CD4-positive, alpha-beta T cell treated with Interleukin-12 subunit alpha and Interleukin-12 subunit beta, for 1 hour (primary cell): ENCODE data around the gene PLCG2.
A peak's percentile ranks its signal among the peaks of the same experiment; 100 is the strongest.

Experiments
- DNase-seq: peaks from one replicate; pipeline ENCODE4 v3.0.0-alpha.2; 2020

Gene PLCG2

DNA sequence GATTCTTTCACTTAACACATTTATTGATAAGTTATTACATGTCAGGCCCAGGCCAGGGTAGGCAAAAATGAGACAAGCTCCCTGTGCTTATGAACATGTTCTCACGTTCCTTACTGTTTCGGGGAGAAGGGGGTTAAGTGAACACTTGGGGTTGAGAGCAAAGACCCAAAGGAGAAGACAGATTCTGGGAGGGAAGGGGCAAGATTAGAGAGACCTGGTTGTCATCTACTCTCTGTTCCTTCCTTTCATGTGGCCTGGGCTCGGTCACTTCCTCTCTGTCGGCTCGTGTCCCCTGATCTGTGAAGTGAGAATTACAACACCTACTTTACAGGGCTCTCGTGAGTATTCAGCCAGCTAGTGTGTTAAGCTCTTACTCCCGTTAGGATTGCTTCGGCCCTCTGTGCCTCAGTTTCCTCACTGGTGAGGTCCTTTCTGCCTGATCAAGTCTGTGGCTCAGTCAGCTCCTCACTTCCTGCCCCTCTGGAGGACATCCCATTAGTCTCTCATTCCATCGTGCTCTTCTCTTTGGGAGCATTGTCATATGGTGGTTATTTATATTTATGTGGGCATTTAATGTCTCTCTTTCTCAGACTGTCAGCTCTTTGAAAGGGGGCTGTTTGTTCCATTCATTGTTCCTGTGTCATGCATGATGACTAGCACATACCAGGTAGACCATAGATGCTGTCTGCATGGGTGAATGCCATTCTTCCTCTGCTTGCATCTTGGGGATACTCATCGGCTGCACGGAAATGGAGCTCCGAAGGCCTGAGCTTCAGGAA lies 38.9 kb downstream of the PLCG2 start:
- peak; percentile 47 for DNase-seq

DNA sequence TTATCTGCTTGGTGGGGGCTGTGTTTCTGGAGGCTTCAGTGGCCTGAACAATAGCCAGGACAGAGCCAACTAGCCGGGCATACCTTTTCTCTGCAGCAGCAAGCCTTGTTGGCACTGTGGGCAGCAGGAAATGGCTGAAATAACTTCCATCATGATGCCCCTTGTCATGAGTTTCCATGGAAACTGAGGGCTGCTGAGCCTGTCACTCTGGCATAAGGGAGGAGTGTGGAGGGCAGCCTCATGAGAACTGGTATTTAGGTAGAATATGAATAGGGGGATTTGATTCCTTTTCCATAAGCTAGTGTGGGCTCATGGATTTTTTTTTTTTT lies 39.4 kb downstream of the PLCG2 start:
- no peak for DNase-seq

DNA sequence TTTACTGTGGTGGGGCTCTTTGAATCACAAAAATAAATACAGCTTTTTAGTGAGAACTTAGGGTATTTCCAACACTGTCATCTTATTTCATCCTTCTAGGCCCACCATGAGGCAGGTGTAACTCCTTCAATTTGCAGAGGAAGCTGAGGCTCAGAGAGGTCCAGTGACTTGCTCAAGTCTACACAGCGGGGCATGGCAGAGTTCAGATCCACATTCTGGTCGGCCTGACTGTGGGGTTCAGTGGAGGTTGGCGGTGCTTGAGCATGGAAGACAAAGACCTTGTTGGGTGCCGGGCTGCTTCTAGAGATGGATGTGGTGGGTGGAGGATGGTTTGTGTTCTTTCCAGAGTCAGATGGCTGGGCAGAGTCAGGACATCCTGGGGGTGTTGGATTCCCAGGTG lies 39.8 kb downstream of the PLCG2 start:
- no peak for DNase-seq

DNA sequence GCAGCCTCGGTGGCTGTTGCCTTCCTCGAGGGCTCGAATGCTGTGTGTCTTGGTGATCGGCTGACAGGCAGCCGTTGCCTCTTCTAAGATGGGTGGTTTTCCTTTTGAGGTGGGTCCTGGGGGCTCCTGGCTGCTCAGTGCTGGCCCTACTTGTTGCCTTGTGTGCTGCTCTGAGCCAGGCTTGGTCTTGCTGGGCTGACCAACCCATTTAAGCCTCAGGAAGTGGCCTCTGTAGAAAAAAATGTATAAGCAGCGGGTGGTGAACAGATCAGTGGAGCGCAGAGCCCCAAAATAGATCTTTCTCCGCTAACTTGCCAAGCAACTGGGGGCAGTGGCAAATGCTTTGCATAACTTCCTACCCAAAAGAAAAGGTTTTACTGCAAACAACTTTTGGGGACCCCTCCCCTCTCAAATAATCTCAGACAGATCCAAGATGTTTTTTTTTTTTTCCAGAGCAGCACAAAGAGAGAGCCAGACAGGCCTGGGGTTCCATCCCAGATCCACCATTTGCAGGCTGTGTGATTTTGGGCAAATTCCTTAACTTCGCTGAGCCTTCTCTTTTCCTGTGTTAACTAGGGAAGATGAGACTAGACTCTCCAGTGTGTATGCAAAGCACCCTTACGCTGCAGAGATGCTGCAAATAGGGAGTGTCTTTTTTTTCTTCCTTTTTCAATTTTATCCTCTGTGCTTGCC lies 42.5 kb downstream of the PLCG2 start:
- DNase-seq = no peak

DNA sequence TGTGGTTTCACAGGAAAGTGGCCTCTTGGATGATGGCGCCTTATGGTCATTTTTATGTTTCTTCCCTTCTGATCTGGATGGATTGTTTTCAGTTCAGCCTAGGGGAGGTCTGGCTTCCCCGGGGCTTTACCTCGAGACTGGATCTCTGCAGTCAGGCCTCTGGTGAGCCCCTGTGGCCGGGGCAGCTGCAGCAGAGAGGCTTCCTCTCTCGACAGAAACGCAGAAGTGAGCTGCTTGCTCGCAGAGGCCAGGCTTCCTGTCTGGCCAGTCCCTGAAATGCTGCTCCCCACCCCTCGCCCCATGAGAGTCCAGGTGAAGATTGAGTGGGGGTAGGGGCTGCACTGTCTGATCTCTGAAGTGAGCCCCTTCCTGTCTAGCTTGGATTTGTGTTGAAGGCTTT lies 44.0 kb downstream of the PLCG2 start:
- DNase-seq = no peak

DNA sequence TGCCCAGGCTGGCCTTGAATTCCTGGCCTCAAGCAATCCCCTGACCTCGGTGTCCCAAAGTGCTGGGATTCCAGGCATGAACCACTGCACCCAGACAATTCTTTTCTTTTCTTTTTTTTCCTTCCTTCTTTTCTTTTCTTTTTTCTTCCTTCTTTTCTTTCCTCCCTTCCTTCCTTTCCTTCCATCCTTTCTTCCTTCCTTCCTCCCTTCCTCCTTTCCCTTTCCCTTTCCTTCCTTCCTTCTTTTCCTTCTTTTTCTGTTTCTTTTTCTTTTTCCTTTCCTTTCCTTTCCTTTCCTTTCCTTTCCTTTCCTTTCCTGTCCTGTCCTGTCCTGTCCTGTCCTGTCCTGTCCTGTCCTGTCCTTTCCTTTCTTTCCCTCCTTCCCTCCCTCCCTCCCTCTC lies 44.6 kb downstream of the PLCG2 start:
- no peak for DNase-seq

DNA sequence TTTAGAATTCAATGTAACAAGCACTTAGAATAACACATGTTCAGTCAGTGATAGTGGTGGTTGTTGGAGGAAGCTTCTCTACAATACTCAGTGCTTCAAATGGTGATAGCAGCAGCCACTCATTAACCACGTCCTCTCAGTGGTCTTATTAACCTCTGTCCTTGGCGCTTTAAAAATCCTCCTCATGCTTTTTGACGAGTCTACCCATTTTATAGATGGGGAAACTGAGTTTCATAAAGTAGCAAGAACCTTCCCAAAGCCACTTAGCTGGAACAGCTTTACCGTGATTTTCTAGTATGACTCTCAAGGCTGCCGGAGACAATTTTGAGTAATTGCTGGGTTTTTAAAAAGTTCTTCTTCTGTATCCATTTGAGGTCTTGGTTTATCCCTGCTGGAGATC lies 47.4 kb downstream of the PLCG2 start:
- DNase-seq = no peak

DNA sequence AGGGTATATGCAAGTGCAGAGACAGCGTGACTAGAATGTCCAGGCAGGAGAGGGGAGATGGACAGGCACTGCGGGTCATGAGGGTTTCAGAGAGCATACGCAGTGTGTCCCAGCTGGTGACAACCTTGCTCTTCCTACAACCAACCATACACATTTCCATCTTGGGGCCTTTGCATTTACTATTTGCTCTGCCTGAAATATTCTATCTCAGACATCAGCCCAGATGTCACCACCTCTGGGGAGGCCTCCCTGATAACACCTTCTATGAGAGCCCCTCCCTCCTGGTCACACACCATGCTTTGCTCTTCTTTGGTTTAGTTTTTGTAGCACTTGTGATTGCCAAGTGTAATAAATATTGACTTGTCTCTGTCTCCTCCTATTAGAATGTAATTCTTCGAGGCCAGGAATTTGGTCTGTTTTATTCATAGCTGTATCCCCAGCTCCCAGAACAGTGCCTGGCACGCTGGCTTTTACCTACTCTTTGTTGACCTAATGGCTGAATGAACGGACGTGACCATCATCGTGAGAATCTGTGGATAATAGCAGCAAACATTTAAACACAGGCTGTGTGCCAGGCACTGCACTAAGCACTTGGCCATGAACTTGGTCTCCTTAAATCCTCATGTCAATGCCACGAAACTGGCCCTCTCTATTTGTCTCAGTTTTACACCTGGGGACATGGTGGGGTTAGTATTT lies 51.9 kb downstream of the PLCG2 start:
- DNase-seq = no peak

DNA sequence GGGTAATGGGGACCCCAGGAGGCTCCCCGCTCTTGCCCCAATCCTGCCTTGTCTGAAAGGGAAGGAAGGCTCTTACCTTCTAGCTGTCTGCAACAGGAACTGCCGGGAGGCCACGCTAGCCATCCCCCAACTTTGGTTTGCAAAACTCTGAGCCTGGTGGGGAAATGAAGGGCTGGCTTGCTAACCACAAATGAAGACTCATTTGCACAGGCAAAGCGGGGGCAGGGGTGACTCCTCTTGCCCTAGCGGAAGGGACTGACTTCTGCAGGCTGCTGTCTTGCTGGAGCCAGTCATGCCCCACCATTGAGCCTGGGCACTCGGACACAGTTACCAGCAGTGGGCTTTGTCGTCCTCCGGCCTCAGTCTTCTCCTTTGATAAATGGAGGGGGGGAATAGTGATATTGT lies 52.6 kb downstream of the PLCG2 start:
- peak; percentile 54 for DNase-seq

DNA sequence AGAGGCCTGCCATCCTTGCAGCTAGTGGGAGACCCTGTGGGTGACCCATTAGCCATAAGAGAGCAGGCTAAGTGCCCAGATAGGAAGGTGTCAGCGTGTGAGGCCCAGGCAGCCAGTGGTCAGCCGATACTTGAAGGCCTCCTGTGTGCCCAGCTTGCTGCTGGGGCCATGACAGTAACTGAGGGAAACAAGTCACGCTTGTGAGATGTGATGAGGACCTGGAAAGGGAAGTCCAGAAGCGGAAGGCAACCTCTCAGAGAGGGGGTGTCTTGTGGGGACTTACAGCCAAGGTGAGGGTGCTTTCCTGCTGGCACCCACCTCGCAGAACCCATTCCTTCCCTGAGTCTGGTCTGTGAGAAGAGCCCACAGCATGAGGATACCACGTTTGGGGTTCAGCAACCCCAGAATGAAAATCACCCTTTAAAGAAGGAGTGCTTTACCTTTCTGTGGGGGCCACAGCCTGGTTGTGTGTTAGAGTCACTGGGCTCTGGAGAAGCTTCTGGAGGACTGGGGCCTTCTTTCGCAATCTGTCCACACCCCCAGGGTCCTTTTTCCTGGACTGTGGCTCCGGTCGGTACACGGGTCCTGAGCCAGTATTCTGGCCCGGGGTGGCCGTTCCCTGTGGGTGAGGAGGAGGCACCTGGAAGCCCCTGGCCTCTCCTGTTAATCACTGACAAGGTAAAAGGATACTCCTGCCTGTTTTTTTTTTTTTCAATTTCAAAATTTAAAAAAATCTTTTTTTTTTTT lies 53.9 kb downstream of the PLCG2 start:
- no peak for DNase-seq

DNA sequence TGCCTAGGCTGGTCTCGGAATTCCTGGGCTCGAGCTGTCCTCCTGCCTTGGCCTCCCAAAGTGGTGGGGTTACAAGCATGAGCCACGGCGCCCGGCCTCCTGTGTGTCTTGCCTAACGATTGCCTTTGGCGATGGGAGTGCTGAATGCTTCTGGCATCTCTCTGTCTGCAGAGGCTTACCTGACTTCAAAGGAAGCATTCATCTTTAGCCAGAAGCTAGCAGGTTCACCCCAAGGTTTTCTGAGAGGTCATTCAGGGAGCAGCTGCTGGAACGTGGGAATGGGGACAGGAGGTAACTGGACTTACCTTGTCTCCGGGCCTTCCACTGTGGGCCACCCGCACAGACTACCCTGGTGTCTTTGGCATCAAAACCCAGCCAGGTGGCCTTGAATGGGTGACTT lies 54.7 kb downstream of the PLCG2 start:
- no peak for DNase-seq

DNA sequence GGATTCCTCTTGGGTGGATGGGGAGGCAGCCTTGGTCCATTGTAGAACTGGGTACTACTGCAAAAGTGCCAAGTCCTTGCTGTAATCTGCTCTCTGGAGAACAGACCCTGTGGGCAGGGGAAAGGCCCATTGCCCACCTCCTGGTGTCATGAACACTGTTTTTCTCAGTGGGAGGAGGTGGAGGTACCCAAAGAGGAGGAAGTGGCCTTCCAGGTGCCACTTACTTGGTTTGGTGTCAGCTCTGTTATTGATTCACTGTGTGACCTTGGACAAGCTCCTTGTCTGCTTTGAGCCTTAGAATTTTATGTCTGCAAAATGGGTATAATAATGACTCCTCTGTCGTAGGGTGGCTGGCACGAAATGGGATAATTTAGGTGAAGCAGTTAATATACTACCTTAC lies 55.8 kb downstream of the PLCG2 start:
- DNase-seq = no peak

DNA sequence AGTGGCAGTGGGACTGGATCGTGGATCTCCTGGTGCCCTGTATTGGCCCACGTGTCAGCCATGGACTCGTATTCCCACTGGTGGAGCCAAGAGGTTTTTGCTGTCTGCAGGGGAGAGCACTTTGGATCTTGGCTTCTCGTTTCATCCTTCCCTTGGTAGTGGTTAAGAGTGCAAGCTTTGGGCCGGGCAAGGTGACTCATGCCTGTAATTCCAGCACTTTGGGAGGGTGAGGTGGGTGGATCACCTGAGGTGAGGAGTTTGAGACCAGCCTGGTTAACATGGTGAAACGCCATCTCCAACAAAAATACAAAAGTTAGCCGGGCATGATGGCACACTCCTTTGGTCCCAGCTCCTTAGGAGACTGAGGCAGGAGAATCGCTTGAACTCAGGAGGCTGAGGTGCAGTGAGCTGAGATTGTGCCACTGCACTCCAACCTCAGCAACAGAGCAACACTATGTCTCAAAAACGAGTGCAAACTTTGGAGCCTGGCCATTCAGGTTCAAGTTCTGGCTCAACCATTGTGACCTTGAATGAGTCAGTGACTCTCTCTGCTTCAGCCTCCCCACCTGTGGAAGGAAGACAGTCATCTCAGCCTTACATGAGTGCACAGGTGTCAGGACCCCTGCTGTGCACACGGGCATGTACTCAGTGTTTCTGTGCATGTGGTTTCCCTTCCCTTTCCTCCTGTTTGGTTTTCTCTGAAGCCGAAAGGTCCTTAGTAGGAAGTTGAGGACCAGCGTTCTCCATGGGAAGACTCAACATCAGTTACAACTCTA lies 57.4 kb downstream of the PLCG2 start:
- no peak for DNase-seq

DNA sequence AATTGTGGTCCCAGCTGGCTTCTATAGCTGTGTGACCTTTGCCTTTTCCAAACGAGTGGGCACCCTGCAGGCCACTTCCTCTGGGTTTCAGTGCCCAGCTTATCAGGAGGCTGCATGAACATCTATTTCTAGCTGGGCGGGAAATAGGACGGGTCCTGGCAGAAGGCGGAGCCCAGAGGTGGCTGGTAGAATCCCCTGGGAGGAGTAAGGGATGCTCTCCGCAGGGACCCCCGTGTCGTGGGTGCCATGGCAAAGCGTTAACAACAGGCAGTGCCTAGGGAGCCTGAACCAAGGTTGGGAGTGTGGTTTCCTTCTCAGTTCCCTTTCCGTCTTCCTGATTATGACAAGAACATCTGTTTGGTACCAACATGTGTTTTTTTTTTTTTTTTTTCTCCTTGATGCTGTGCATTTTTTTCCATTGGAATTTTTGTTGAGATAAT lies 58.2 kb downstream of the PLCG2 start:
- DNase-seq = no peak

DNA sequence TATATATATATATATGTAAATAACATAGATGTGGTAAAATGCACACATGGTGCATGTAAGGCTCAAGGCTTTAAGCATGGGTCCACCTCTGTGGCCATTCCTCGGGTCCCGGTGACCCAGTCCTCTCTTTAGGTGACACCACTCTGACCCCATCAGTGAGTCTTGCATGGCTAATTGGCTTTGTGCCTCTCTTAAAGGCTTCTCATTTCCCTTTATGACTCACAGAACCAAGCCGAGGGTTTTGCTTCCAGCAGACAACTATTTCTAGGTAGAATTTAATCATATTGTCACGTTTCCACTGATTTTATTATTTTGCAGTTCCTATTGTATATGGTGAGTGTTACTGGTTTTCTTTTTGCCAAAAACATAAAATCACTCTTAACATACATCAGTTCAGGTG lies 59.7 kb downstream of the PLCG2 start:
- DNase-seq = no peak

DNA sequence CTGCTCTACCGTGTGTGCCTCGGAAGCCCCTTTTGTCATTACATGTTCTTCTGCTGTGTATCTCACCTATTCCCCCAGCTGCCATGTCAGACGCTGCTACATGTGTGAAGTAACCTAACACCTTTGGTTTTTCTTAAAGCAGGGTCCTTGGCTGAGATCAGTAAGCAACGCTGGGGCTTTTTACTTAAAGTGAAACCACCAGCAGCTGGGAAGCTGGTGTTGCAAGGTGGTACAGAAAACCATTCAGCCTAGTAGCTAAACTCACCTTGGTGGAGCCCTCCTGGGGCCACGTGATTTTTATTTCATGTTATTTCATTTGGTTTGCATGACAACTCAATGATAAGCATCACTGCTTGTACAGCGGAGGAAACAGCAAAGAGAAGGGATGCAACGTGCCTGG lies 62.6 kb downstream of the PLCG2 start:
- peak; percentile 50 for DNase-seq

DNA sequence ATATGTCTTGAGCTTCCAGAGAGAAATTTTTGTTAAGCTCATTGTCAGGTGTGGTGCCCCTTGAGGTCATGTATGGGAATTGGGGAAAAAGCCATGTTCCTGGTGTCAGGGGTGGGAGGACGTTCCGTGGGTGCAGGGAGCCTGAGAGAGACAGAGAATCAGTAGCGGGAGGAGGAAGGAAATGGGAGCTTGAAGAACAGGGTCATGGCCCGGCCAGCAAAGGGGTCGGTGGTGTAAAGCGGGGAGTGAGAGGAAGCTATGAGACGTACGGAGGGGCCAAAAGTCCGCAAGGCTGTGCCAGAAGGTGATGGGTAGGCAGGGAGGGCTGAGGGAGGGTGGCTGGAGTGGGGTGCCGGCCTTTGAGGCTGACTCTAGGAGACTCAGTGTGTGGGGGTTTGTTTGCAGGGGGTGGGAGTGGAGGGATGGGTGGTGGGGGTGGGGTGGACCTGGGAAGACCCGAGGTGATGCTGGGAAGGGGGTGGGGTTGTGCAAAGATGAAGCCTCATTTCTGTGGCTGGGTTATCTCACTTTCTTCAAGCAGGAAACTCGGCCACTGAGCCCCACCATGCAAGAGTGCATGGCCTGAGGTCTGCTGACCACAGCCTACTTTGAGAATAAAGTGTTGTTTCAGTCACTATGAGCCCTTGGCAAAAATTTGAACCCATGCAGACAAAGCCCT lies 63.6 kb downstream of the PLCG2 start:
- DNase-seq = no peak

DNA sequence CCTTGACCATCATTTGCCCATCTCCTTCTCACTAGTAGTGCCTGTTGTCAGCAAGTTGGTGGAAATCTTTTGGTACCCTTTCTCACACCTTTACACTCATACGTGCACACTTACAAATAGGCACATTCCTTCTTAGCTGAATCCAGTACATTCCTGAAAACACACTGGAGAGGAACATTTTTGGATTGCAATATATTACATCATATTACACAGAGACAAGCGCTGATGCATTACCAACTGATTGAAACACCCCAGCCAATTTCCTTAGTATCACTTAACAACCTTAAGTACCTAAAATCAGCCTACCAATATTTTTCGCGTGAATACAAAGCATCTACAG lies 64.1 kb downstream of the PLCG2 start:
- no peak for DNase-seq

DNA sequence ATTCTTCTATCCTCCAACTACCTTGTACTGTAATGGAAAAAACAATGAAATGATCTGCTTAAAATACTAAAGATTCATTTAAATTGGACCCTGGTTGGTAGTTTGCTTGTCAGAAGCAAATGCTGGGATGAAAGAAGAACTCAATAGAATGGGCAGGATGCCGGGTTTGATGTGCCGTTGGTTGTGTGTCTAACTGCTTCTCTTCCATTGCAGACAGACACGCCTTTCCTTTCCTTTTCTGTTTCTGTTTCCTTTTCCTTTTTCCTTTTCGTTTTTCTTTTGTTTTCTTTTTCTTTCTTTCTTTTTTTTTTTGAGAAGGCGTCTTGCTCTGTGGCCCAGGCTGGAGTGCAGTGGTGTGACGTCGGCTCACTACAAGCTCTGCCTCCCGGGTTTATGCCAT lies 64.6 kb downstream of the PLCG2 start:
- DNase-seq = peak; percentile 20

DNA sequence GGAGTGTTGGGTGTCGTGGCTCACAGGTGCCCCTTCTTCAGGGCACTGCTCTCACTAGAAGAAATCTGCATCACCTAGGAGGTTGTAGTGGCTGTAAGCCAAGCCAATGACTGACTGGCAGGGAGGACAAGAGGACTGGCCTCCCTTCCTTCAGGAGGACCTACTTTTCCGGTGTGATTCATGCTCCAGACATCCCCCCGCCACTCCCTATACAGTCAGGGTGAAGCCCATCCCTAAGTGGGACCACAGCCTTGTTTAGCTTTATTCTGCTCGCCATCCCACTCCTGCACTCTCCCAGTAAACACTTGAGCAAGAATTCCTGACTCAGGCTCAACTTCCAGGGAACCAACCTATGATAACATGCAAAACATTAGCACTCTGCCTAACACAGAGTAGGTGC lies 67.0 kb downstream of the PLCG2 start:
- DNase-seq = no peak

DNA sequence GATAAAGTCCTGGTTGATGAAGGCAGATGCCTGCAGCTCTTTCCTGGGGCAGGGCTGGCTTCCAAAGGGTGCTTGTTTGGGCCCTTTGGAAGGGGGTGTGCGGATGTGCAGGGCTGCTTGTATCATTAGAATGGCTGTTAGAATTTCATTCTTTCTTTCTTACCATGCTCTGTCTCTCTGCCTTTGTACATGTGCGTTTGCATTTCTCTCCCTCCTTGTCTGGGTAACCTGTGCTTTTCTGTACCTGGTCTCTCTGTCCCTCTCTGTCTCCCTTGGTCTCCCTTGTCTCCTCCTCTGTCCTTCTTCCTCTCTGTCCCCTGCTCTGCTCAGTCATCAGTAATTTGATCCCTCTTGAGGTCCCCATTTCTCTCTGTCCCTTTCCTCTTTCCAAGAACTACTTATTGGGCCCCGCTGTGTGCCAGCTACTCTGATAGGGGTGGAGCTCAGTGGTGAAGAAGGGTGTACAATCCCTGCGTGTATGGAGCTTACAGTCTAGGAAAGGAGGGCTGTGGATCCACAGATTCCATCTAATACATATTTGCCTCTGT lies 69.3 kb downstream of the PLCG2 start:
- DNase-seq = no peak
